ENCODE measurements around the gene TBL1Y. TPM values are rescaled to one million over a fixed set of nuclear protein-coding genes. Genes with fewer than 3 reads are reported as not detected.

The TBL1Y gene
- not detected in 5 replicates for total RNA-seq (2022; extraction: Qiagen RNA extraction)

GRCh38 chrY:6910372-6911252, at the start of gene TBL1Y:
TBL1Y (plus strand) TSS chrY:6910697; CDS start chrY:7025085, 114,388 bp downstream.

GRCh38 chrY:6911253-6911881, 870 bp downstream of the TBL1Y start, which contains the start of gene AMELY:
AMELY (minus strand) TSS chrY:6911752; CDS start chrY:6872608, 39,144 bp downstream.

Other genes starting within 250 kb of the TBL1Y start
- not detected in 5 replicates for gene AMELY, start 1.1 kb downstream of the TBL1Y start, total RNA-seq (2022; extraction: Qiagen RNA extraction)

Measured in A549 treated with AZD2906 at 1 μM for 4 hours (cell line).